NCI-H460 (cell line): ENCODE results near the gene CACNA1C. TPM values are rescaled to one million over a fixed set of nuclear protein-coding genes. Genes with fewer than 3 reads are reported as not detected.

Experiments
- DNase-seq: peaks from one replicate; pipeline ENCODE4 v3.0.0-alpha.2; 2016; ENCODE audit warnings: low read depth; ENCODE audit errors: extremely low read depth
- total RNA-seq: library from RNA; depleted of rRNA; stranded (reverse); fragments of >200 nt; shearing (Covaris generic); gene quantifications from 2 replicates; pipeline ENCODE4 v1.2.3, GENCODE V29; 2014

The CACNA1C gene
- total RNA-seq, 1 experiment from 2014 or later, result 0.37 TPM

GRCh38 chr12:2288001-2288400 is 235.2 kb downstream of the CACNA1C start:
- DNase-seq, result no peak

GRCh38 chr12:2288471-2288870 is 235.7 kb downstream of the CACNA1C start:
- no peak for DNase-seq

- no peak for DNase-seq
Measured at GRCh38 chr12:2288875-2289274, 236.1 kb downstream of the CACNA1C start.

GRCh38 chr12:2289525-2289924 is 236.7 kb downstream of the CACNA1C start:
- DNase-seq, result no peak

GRCh38 chr12:2290091-2290490 is 237.3 kb downstream of the CACNA1C start:
- no peak for DNase-seq

GRCh38 chr12:2290516-2291065 is 237.8 kb downstream of the CACNA1C start:
- no peak for DNase-seq

- peak; percentile 39 for DNase-seq
Measured at GRCh38 chr12:2291182-2291832, 238.5 kb downstream of the CACNA1C start.

- DNase-seq, result no peak
Measured at GRCh38 chr12:2291947-2292346, 239.2 kb downstream of the CACNA1C start.

GRCh38 chr12:2292560-2292959 is 239.8 kb downstream of the CACNA1C start:
- no peak for DNase-seq

GRCh38 chr12:2294651-2295475 is 242.1 kb downstream of the CACNA1C start:
- DNase-seq, result no peak

- no peak for DNase-seq
Measured at GRCh38 chr12:2295941-2296461, 243.2 kb downstream of the CACNA1C start.

GRCh38 chr12:2297004-2297403 is 244.2 kb downstream of the CACNA1C start:
- DNase-seq, result no peak

GRCh38 chr12:2297658-2298057 is 244.9 kb downstream of the CACNA1C start:
- DNase-seq, result no peak

- no peak for DNase-seq
Measured at GRCh38 chr12:2298556-2299200, 245.9 kb downstream of the CACNA1C start.

GRCh38 chr12:2299206-2299605 is 246.4 kb downstream of the CACNA1C start:
- no peak for DNase-seq

GRCh38 chr12:2300168-2300567 is 247.4 kb downstream of the CACNA1C start:
- DNase-seq, result no peak

- no peak for DNase-seq
Measured at GRCh38 chr12:2300886-2301285, 248.1 kb downstream of the CACNA1C start.

GRCh38 chr12:2301531-2302461 is 249.0 kb downstream of the CACNA1C start:
- no peak for DNase-seq

GRCh38 chr12:2302711-2303580 is 250.2 kb downstream of the CACNA1C start:
- DNase-seq, result no peak
